Left lobe of liver (tissue), 2 donors: Measurements from ENCODE around the gene KDELR3. TPM values are rescaled to one million over a fixed set of nuclear protein-coding genes. Genes with fewer than 3 reads are reported as not detected.

Experiments used
- ATAC-seq: fragments of 200-7000 bp; cut with Tn5 transposase; one replicate; pipeline ENCODE4 v1.9.1; 2020; ENCODE audit warnings: mild to moderate bottlenecking, moderate library complexity
- DNase-seq: peaks from one replicate; pipeline ENCODE4 v3.0.0-alpha.2; 2020; ENCODE audit warnings: low spot score
- total RNA-seq: library from RNA; stranded (reverse); gene quantifications from one replicate; pipeline ENCODE4 v1.2.1, GENCODE V29; 2021
- donor health status: DM: no; HTN: no; CAD: no; lungs with moderate emphysema.
- donor health status: DM: no; HTN: yes; CAD: no.

KDELR3 gene
- total RNA-seq, 1 donor from 2014 or later: 15.2 TPM

DNA sequence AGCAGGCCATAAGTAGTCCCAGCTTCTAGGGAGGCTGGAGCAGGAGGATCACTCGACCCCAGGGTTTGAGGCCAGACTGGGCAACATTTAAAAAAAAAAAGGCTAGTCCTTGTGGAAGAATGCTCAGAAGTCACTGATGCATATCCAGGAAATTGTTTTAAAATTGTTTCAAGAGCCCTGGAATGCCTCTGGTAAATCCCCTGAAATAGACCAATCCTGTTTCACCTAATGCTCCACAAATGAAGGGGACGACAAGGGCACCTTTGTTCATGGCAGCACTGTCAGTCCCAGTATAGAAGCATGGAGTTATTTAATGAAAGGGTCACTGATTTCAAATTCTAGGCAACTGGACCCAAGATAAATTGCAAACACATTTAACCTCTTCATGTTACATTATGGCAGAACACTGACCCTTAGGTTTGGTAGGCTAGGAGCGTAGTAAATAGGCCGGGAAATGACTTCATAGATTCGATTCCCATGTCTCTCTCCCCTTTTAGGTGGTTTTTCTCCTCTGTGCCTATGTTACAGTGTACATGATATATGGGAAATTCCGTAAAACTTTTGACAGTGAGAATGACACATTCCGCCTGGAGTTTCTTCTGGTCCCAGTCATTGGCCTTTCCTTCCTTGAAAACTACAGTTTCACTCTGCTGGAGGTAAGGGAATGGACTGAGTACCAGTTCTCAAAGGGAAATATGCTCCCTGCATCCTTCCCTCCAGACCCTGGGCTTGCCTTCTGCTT lies 11.4 kb downstream of the KDELR3 start:
- DNase-seq (no peak), ATAC-seq (peak; percentile 14)

DNA sequence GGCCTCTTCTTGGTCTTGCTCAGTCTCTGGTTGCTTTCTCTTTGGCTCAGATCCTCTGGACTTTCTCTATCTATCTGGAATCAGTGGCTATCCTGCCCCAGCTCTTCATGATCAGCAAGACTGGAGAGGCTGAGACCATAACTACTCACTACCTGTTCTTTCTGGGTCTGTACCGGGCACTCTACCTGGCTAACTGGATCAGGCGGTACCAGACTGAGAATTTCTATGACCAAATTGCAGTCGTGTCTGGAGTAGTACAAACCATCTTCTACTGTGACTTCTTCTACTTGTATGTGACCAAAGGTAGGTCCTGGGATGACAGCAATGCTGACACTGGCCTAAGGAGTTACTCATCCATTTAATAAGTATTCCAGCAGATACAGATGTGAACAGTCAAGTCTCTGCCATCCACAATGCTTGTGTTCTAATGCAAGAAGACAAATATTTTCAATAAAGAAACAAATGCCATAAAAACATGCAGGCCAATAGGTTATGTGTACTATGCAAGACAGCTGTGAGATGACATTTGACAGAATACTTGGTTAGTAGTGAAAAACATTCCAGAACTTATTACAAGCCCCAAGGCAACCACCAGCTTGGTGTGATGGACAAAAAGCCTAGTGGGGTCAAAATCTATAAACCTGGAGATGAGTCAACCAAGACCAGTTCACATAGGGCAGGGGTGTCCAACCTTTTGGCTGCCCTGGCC lies 13.4 kb downstream of the KDELR3 start:
- peak; percentile 35 for DNase-seq
- ATAC-seq: no peak

GRCh38 chr22:38481871-38482332 lies 14.0 kb downstream of the KDELR3 start:
- DNase-seq: no peak

DNA sequence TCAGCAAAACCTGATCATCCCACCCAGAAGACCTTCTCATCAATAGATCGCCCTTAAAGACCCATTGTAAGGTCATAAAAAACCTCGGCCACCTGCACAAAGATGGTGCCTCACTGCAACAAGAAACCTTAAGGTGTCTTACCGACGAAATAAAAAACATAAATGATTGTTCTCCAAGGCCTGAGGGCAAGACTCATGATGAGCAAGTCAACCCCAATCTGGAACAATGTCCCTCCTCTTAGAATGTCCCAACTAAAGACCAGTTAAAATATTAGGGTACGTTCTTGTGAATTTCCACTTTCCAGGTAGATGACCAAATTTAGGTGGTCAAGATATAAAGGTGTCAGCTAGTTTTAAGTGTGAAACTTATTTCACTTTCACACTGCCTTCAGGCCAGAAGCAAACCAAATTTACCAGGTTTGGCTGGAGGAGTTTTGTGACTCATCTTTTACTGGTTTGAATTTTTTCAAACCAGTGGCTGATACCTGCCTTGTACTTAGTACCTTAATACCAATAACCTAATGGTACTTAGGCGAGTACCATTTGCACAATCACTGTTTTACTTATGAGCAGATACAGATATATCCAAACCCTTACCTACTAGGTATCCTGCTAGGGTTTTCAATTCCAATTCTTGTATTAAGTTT lies 14.9 kb downstream of the KDELR3 start:
- ATAC-seq: no peak
- no peak for DNase-seq

More at GRCh38 chr22:38481871-38482332, 14.0 kb downstream of the KDELR3 start:
- ATAC-seq: no peak

DNA sequence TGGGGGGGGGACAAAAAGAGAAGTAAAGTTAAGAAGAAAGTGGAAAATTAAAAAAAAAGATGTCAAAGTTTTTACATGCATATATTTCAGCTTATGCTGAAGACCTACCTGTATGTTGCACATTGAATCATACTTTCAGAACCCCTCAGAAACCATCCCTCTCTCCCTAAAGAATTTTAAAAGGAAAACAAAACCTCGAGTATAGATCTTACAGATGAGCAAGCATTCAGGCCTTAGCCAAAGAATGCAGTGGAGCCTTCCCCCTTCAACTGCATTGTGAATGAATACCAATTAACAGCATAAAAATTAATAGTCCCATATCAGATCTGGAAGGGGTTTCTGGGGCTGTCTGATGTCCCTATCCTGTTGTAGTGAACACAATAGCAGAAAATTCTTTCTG lies 16.3 kb downstream of the KDELR3 start:
- ATAC-seq (no peak), DNase-seq (no peak)

- ATAC-seq: peak; percentile 85
These were observed 17.9 kb downstream of the KDELR3 start for GRCh38 chr22:38485783-38486182.

DNA sequence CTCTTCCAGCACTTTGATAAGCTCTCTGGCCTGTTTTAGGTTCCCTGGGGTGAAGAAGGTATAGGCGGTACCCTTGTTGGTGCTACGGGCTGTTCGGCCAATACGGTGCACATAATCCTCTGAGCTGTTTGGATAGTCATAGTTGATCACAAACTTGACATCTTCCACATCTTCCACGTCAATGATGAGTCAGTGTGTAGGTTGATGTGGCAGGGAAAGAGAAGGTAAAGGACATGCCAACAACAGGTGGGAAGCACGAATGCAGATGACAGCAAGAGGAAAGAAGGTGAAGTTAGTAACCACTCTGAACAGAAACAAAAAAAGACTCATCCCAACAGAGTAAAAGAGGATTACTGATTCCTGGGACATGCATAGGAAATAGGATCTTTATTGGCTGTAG lies 20.1 kb downstream of the KDELR3 start:
- DNase-seq: no peak

More at GRCh38 chr22:38485783-38486182, 17.9 kb downstream of the KDELR3 start:
- peak; percentile 62 for DNase-seq

DNA sequence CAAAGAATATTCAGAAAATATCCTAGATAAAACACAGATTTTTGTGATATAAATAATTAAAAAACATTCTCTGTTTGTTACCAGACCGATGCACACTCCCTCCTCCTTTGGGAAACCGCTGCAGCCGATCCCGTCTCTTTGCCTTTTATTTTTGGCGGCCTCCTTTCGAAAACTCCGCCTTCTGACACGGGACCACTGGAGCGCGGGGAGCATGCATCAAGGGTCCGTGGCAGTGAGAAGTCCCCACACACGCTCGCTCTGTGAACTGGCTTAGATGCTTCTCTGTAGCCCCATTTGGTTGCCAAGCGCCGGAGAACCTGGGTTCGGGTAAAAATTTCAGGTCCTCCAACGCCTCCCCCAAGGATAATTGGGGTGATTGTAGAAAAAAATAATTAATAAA lies 21.2 kb downstream of the KDELR3 start:
- ATAC-seq (no peak), DNase-seq (no peak)

More for the DNA sequence above, 20.1 kb downstream of the KDELR3 start:
- no peak for ATAC-seq

GRCh38 chr22:38489561-38490145 lies 21.8 kb downstream of the KDELR3 start:
- DNase-seq: no peak
- ATAC-seq: no peak

DNA sequence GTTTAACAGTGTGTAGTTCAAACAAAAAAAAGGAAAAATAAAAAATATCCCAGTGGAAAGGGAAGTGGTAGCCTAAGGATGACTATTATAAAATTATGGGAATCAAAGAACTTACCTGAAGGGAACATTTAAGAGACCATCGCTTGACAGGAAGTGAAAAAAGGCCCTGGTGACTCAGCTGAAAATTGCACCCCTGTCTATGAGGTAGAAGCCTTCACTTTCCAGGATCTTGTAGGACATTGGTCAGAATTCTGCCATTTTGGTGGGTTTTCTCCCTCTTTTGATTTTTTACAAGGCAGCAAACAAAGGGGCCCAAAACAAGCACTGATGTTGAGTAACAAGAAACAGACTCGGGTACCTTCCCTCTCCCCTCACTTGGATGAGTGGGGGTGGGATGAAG lies 22.6 kb downstream of the KDELR3 start:
- no peak for ATAC-seq

DNA sequence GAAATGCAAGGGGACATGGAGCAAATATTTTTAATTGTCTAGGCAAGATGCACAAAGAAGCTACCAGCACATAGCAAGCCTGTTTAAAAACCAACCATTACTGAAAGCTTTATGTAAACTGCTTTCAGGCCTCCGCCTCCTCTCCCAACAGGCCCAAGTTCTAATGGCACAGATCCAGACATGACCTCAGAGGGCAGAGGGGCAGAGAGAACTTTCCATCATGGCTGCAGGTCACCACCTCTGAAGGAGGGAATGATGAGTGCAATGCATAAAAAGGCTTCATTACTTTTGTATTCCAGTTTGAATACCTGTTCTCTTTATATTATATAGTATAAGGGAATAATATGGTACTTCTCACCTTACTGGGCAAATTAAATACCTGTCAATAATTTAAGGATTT lies 23.0 kb downstream of the KDELR3 start:
- ATAC-seq: peak; percentile 93
- peak; percentile 89 for DNase-seq

More for the DNA sequence above, 22.6 kb downstream of the KDELR3 start:
- DNase-seq: no peak

DNA sequence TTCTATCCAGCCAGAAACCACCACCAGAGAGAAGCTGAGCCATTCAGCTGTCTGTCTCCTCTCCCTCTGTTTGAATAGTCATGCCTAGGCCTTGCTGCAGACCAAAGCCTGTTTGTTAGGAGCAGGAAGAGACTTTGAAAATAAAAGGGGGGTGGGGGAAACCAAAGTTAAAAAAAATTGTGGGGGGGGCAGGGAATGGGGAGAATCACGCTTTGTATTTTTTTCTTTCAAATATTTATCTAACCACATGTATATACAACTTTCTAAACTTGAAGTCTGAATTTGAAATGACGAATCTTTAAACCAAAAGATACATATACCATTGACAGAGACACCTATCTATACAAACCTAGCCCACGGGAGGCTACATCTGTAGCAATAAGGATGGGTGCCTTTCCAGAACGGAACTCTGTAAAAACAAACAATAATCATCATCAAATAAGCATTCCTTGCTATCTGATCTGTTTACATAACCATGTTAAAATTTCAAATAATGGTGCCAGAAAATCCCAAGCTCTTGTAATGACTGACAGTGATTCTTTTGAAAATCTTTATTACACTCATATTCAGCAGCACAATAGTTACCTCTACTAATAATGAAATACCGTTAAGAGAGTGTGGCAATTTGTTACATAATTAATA lies 23.9 kb downstream of the KDELR3 start:
- DNase-seq (no peak), ATAC-seq (peak; percentile 7)

GRCh38 chr22:38494498-38494897 lies 26.6 kb downstream of the KDELR3 start:
- DNase-seq: no peak
- no peak for ATAC-seq

DNA sequence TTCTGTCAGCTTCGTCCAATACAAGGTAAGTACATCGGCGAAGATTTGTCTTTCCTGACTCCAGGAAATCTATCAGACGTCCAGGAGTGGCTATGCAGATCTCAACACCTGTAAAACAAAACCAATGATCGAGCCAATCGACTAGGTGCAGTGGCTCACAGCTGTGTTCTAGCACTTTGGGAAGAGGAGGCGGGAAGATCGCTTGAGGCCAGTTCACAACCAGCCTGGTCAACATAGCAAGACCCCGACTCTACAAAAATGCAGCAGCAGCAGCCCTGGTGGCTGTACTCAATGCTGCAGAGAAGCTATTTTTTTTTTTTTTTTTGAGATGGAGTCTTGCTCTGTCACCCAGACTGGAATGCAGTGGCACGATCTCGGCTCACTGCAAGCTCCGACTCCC lies 27.0 kb downstream of the KDELR3 start:
- no peak for DNase-seq
- no peak for ATAC-seq

GRCh38 chr22:38497869-38498268 lies 30.0 kb downstream of the KDELR3 start:
- DNase-seq: no peak
- no peak for ATAC-seq

GRCh38 chr22:38501797-38502672 lies 34.1 kb downstream of the KDELR3 start:
- DNase-seq (no peak), ATAC-seq (no peak)

- no peak for DNase-seq
- ATAC-seq: no peak
These were observed 35.1 kb downstream of the KDELR3 start for GRCh38 chr22:38503021-38503420.

DNA sequence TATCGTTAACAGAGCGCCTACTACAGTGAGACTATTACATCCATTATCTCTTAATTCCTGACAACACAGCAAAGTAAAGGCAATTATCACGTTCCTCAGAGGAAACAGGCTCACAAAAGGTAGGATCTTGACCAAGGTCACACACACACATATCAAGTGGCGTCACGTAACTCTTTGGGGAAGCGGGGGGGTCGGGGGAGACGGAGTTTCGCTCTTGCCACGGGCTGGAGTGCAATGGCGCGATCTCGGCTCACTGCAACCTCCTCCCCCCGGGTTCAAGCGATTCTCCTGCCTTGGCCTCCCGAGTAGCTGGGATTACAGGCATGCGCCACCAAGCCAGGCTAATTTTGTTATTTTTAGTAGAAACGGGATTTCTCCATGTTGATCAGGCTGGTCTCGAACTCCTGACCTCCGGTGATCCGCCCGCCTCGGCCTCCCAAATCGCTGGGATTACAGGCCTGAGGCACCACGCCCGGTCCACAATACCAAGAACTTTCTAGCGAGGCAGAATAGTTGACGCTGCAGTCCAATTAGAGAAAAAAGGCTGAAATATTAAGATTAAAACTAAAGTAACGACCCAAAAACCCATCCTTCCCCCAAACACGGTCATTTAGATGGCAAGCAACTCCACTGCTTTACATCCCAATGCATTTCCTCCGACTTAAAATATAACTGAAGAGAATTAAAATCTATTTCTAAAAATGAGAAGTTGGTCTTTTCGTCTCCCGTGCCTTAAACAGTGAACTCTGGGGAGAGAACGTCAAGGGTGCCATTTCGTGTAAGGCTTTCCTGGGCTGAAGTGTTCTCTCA lies 37.0 kb downstream of the KDELR3 start:
- DNase-seq (no peak), ATAC-seq (no peak)

GRCh38 chr22:38505541-38506117 lies 37.7 kb downstream of the KDELR3 start:
- DNase-seq (peak; percentile 84), ATAC-seq (peak; percentile 76)
